CD14-positive monocyte (primary cell): ENCODE measurements around the gene NXPH2. TPM values are rescaled to one million over a fixed set of nuclear protein-coding genes. Genes with fewer than 3 reads are reported as not detected.

Source experiments
- DNase-seq, 3 donors: peaks; one replicate each; pipeline ENCODE4 v3.0.0-alpha.2; 2011 to 2022
- H2AFZ ChIP-seq: 2 replicates; pipeline ENCODE4 v1.6.0; 2012; ENCODE audit warnings: mild to moderate bottlenecking, low read depth, low read length, inconsistent platforms; ENCODE audit not compliant: insufficient read depth, poor library complexity, severe bottlenecking
- H3K27ac ChIP-seq, 2 donors: 1 replicate in 1 of 2; 2 replicates in 1 of 2; pipeline ENCODE4 v1.5.1; 2012 to 2013; ENCODE audit warnings: low read length in 2 of 2, control low read depth in 1 of 2, inconsistent platforms in 1 of 2, low read depth in 1 of 2, mild to moderate bottlenecking in 1 of 2
- H3K27me3 ChIP-seq, 2 donors: one replicate each; pipeline versions ENCODE4 v1.6.0 to v1.6.1; 2011 to 2013; ENCODE audit warnings: low read length in 2 of 2; ENCODE audit not compliant: control insufficient read depth in 2 of 2, insufficient read depth in 2 of 2
- H3K36me3 ChIP-seq, 2 donors: replicated peaks in 1 of 2; 1 replicate in 1 of 2; 2 replicates in 1 of 2; pipeline versions ENCODE4 v1.5.1 to v1.6.1; 2012 to 2013; ENCODE audit warnings: low read length in 2 of 2, control low read depth in 1 of 2, inconsistent platforms in 1 of 2, mild to moderate bottlenecking in 1 of 2; ENCODE audit not compliant: insufficient read depth in 2 of 2, control insufficient read depth in 1 of 2
- H3K4me1 ChIP-seq, 2 donors: 1 replicate in 1 of 2; 2 replicates in 1 of 2; pipeline versions ENCODE4 v1.5.1 to v1.6.1; 2012 to 2013; ENCODE audit warnings: low read length in 2 of 2, control low read depth in 1 of 2, inconsistent platforms in 1 of 2, mild to moderate bottlenecking in 1 of 2, moderate library complexity in 1 of 2; ENCODE audit not compliant: insufficient read depth in 2 of 2, control insufficient read depth in 1 of 2
- H3K4me2 ChIP-seq: replicated peaks from 2 replicates; pipeline ENCODE3; 2012; ENCODE audit warnings: low read length, moderate library complexity, mild to moderate bottlenecking; ENCODE audit not compliant: poor library complexity, severe bottlenecking; ENCODE audit errors: extremely low read depth
- H3K4me3 ChIP-seq, 3 experiments: fragments of 200-600 bp in 1 of 3; sonication (generic) in 1 of 3; replicated peaks in 1 of 3; 1 replicate in 2 of 3; 2 replicates in 1 of 3; pipeline ENCODE4 v1.5.1; 2011 to 2013; ENCODE audit warnings: low read length in 3 of 3, mild to moderate bottlenecking in 3 of 3, control low read depth in 2 of 3, low read depth in 2 of 3, inconsistent platforms in 1 of 3, moderate library complexity in 1 of 3
- H3K79me2 ChIP-seq: 2 replicates; pipeline ENCODE4 v1.6.0; 2012; ENCODE audit warnings: mild to moderate bottlenecking, control low read depth, inconsistent platforms, low read length, moderate library complexity; ENCODE audit not compliant: insufficient read depth
- H3K9ac ChIP-seq: 2 replicates; pipeline ENCODE4 v1.6.0; 2017; ENCODE audit warnings: low read length, mild to moderate bottlenecking; ENCODE audit not compliant: insufficient read depth, poor library complexity, severe bottlenecking
- H3K9me3 ChIP-seq, 2 donors: replicated peaks in 1 of 2; 1 replicate in 1 of 2; 2 replicates in 1 of 2; pipeline versions ENCODE4 v1.5.1 to v1.6.1; 2012 to 2013; ENCODE audit warnings: low read length in 2 of 2, control low read depth in 1 of 2; ENCODE audit not compliant: control insufficient read depth in 1 of 2, insufficient read depth in 1 of 2
- H4K20me1 ChIP-seq: 2 replicates; pipeline ENCODE4 v1.6.0; 2012; ENCODE audit warnings: mild to moderate bottlenecking, low read length, control low read depth, moderate library complexity; ENCODE audit not compliant: insufficient read depth
- H3K27ac Mint-ChIP-seq, 7 donors: one replicate each; pipeline ENCODE4 v1.8.0; 2020; ENCODE audit warnings: mild to moderate bottlenecking in 7 of 7, mixed read lengths in 7 of 7, moderate library complexity in 6 of 7, inconsistent platforms in 2 of 7
- H3K27me3 Mint-ChIP-seq, 3 donors: one replicate each; pipeline ENCODE4 v1.8.0; 2021 to 2022; ENCODE audit warnings: low read depth in 3 of 3, mild to moderate bottlenecking in 3 of 3, mixed read lengths in 3 of 3, moderate library complexity in 3 of 3, inconsistent platforms in 1 of 3
- H3K36me3 Mint-ChIP-seq, 2 donors: one replicate each; pipeline ENCODE4 v1.8.0; 2020; ENCODE audit warnings: mixed read lengths in 2 of 2, inconsistent platforms in 1 of 2, mild to moderate bottlenecking in 1 of 2
- H3K4me1 Mint-ChIP-seq: one replicate; pipeline ENCODE4 v1.8.0; 2020; ENCODE audit warnings: mild to moderate bottlenecking, mixed read lengths
- H3K4me3 Mint-ChIP-seq, 2 donors: one replicate each; pipeline ENCODE4 v1.8.0; 2020; ENCODE audit warnings: mild to moderate bottlenecking in 2 of 2, mixed read lengths in 2 of 2, moderate library complexity in 1 of 2
- H3K9me3 Mint-ChIP-seq, 7 donors: one replicate each; pipeline ENCODE4 v1.8.0; 2020 to 2022; ENCODE audit warnings: mixed read lengths in 7 of 7, mild to moderate bottlenecking in 6 of 7, moderate library complexity in 6 of 7, inconsistent platforms in 2 of 7
- WGBS: methylation state at CpG from one replicate; pipeline ENCODE4 v1.1.5; 2013; ENCODE audit warnings: missing lambda C conversion rate; ENCODE audit not compliant: insufficient coverage; 5-methylcytosine and 5-hydroxymethylcytosine counted together
- intact Hi-C, 2 donors: fragments of 100-400 bp; cut with micrococcal nuclease; formaldehyde crosslinking; loops; one replicate each; pipeline versions ENCODE4 v1.15.0 to v1.15.1; 2023
- polyA plus RNA-seq, 3 donors: library from polyadenylated mRNA; depleted of rRNA in 1 of 3; unstranded in 2 of 3; stranded (reverse) in 1 of 3; fragments of 300-500 nt in 2 of 3; fragments of >200 nt in 1 of 3; fragmentation: Illumina TruSeq in 2 of 3; gene quantifications; 1 replicate in 2 of 3; 2 replicates in 1 of 3; pipeline ENCODE4 v1.2.3, GENCODE V29; 2012 to 2021
- TF ChIP-seq, protein P1 (sequence below): fragments of 200-600 bp; IDR thresholded peaks from one replicate; pipeline ENCODE4 v1.8.0; 2022; ENCODE audit warnings: antibody characterized with exemption, mild to moderate bottlenecking

NXPH2 gene
- polyA plus RNA-seq, 3 donors = not detected

DNA sequence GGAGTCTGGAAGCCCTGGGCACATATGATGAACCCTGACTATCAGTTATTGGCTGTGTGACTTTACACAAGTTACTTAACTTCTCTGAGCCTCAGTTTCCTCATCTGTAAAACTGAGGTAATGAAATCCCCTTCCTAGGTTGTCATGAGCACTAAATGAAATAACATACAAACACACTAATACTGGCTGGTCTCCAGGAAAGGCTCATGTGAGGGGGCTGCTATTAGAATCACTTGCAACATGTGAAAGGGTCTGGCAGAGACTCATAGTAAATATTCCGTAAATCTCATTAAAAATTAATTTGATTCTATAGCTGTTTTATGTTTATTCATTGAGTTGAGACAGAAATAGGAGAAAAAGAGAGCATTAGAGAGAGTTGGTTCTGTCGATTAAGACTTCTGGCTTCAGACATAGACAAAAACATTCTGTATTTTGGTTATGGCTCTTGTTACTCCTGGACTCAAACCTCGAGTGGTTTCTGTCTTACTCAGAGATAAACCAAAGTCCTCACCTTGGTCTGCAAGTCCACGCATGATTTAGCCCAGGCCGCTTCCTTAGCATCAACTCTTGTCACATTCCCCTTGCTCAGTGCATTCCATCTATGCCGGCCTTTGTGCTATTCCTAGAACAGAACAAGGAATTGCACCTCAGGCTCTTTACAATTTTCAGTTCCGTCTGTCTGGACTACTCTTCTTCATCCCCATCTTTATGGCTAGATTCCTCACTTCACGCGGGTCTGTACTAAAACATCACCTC is 139.1 kb downstream of the NXPH2 start:
- no peak overlapping the region for H3K4me3 ChIP-seq

GRCh38 chr2:138637686-138638085 is 142.5 kb downstream of the NXPH2 start:
- Histone ChIP-seq H3K4me2 (no peak overlapping the region), H3K9me3 (no peaks in the 10 kb centered on the region), H4K20me1 (no peaks in the 10 kb centered on the region), H3K4me3 (no peak overlapping the region), H3K27me3 (no peaks in the 10 kb centered on the region), H3K27ac (no peak overlapping the region), H3K4me1 (no peaks in the 10 kb centered on the region), H3K9ac (no peak overlapping the region), H2AFZ (no peak overlapping the region), H3K36me3 (no peaks in the 10 kb centered on the region), H3K79me2 (no peaks in the 10 kb centered on the region)
- intact Hi-C loops = no loop called here
- no peak for DNase-seq
- Mint-ChIP-seq H3K27me3 (peaks cover 0 to 2% (median 1%) of the 10 kb centered on the region in 3 donors), H3K36me3 (no peaks in the 10 kb centered on the region), H3K4me3 (no peak overlapping the region), H3K27ac (no peak overlapping the region), H3K9me3 (peaks cover 0 to 4% (median 2%) of the 10 kb centered on the region in 7 donors), H3K4me1 (no peaks in the 10 kb centered on the region)
- TF ChIP-seq, protein P1, sequence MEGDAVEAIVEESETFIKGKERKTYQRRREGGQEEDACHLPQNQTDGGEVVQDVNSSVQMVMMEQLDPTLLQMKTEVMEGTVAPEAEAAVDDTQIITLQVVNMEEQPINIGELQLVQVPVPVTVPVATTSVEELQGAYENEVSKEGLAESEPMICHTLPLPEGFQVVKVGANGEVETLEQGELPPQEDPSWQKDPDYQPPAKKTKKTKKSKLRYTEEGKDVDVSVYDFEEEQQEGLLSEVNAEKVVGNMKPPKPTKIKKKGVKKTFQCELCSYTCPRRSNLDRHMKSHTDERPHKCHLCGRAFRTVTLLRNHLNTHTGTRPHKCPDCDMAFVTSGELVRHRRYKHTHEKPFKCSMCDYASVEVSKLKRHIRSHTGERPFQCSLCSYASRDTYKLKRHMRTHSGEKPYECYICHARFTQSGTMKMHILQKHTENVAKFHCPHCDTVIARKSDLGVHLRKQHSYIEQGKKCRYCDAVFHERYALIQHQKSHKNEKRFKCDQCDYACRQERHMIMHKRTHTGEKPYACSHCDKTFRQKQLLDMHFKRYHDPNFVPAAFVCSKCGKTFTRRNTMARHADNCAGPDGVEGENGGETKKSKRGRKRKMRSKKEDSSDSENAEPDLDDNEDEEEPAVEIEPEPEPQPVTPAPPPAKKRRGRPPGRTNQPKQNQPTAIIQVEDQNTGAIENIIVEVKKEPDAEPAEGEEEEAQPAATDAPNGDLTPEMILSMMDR = no peak
- no CpG with 5 or more reads among the region's 5 CpGs for WGBS

More for the DNA sequence above, 139.1 kb downstream of the NXPH2 start:
- DNase-seq = no peak
- H3K9me3 Mint-ChIP-seq = peaks cover 0 to 3% (median 1%) of the 10 kb centered on the region in 7 donors
- TF ChIP-seq, protein P1 = no peak
- Histone ChIP-seq H3K79me2 (no peaks in the 10 kb centered on the region), H3K27ac (no peak overlapping the region), H3K9me3 (no peaks in the 10 kb centered on the region), H3K36me3 (no peaks in the 10 kb centered on the region), H3K4me2 (no peak overlapping the region), H4K20me1 (no peaks in the 10 kb centered on the region), H3K4me1 (no peaks in the 10 kb centered on the region), H3K27me3 (no peaks in the 10 kb centered on the region), H2AFZ (no peak overlapping the region), H3K9ac (no peak overlapping the region)
- no peak overlapping the region for H3K4me3 Mint-ChIP-seq
- intact Hi-C loops = no loop called here
- 91% methylated on average over 8 of the region's 9 CpGs for WGBS
- no peaks in the 10 kb centered on the region for H3K36me3 Mint-ChIP-seq
- H3K27ac Mint-ChIP-seq = no peak overlapping the region
- H3K4me1 Mint-ChIP-seq = no peaks in the 10 kb centered on the region
- H3K27me3 Mint-ChIP-seq = peaks cover 0 to 2% (median 1%) of the 10 kb centered on the region in 3 donors
